K562 (cell line): ENCODE data around the gene BCAN. TPM values are rescaled to one million over a fixed set of nuclear protein-coding genes. Genes with fewer than 3 reads are reported as not detected.

Source experiments
- CHD4 ChIP-seq: fragments of 200-600 bp; sonication (generic); IDR thresholded peaks from 3 replicates; pipeline ENCODE4 v1.6.1; 2012; ENCODE audit warnings: low read depth, mild to moderate bottlenecking, mixed read lengths, low read length, inconsistent platforms; ENCODE audit not compliant: insufficient read depth, insufficient replicate concordance, poor library complexity, severe bottlenecking
- CREB5 ChIP-seq: fragments of 250-450 bp; sonication (Bioruptor Pico); IDR thresholded peaks from 2 replicates; pipeline ENCODE4 v1.5.0; 2020; ENCODE audit warnings: mild to moderate bottlenecking
- HMGN3 ChIP-seq: IDR thresholded peaks from 2 replicates; pipeline ENCODE4 v1.6.1; 2011; ENCODE audit warnings: borderline replicate concordance, low read depth, mild to moderate bottlenecking, mixed read lengths, low read length; ENCODE audit not compliant: insufficient read length; ENCODE audit errors: extremely low read depth
- MLLT1 ChIP-seq, 2 experiments: fragments of 450-650 bp; IDR thresholded peaks; 2 replicates each; pipeline ENCODE4 v1.6.1; 2016
- SNIP1 ChIP-seq: fragments of 450-650 bp; IDR thresholded peaks from 2 replicates; pipeline ENCODE4 v1.7.1; 2017; ENCODE audit warnings: low read depth, mild to moderate bottlenecking
- polyA plus RNA-seq, 8 experiments: library from polyadenylated mRNA; depleted of rRNA in 4 of 8; stranded (reverse) in 5 of 8; unstranded in 3 of 8; fragments of >200 nt; fragmentation: Nextera tagmentation in 2 of 8; fragmentation: Illumina TruSeq in 1 of 8; extraction: Ambion mirVana in 2 of 8; extraction: Trizol in 1 of 8; gene quantifications; 2 replicates each; pipeline versions ENCODE4 v1.2.1 to v1.2.3, GENCODE V29; 2011 to 2014; ENCODE audit warnings: inconsistent platforms in 1 of 8, missing spikeins in 1 of 8
- total RNA-seq, 7 experiments: library from RNA; depleted of rRNA in 6 of 7; stranded (reverse); fragments of >200 nt in 6 of 7; fragmentation: Illumina TruSeq in 2 of 7; extraction: Trizol in 2 of 7; gene quantifications; 2 replicates each; pipeline versions ENCODE4 v1.2.1 to v1.2.3, GENCODE V29; 2011 to 2021; ENCODE audit warnings: low replicate concordance in 1 of 7

Gene BCAN
- total and polyA plus RNA-seq, 9 of the 15 experiments (the other 6 are each of a cell fraction or from before 2014, with no cell fraction given): 0.04 to 0.33 (median 0.14) TPM; not detected in 5

DNA sequence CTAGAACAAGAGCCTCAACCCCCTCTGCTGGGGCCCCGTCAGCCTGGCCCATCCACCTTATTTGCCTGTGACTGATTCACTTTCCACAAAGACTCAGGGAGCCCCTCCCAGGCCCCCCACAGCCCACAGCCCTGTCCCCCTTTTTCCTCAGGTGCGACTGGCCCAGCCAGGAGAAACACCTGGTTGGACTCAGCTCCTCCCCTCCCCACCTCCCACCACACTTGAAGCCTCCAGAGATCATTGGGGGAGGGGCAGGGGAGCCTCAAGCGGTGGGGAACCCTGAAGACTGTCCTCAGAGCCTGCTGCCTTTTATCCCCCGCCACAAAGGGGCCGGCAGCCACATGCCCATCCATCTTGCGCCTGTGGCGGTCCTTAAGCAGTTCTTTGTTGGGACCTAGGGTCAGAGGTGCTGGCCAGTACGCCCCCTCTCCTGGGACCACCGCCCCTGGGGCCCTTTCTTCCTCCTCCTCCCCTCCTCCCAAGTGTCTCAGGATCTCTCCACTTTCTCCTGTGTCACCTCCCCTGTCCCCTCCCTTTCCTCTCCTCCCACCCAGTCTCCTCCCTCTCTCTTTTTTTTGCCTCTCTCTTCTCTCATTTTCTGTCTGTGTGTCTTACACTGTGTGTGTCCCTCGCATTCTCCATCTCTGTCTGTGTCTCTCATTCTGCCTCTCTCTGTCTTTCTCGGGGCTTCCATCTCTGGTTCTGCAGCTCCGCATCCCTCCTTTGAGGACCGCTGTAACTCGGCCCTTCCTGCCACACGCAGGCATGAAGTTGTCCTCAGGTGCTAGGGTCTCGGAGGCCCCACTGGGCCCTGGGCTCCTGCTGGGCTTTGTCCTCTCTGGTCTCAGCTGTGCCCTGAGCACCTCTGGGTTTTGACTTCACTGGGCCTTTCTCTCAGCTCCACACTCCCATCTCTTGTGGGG lies 51.3 kb downstream of the BCAN start (continued):
- TF ChIP-seq MLLT1 (IDR thresholded peaks at IDR 0.05) (peak; percentile 74 to 79; a peak in 3 of 4 replicates), CREB5 (CRISPR knock-in tag) (no peak), CHD4 (no peak), HMGN3 (peak; percentile 20), SNIP1 (peak; percentile 15; the same call in 1 of the 2 replicates)
